Mucosa of stomach (tissue), 1 donor: ENCODE data around the gene ATOX1.
A peak's percentile ranks its signal among the peaks of the same experiment; 100 is the strongest.

Source experiments
- H3K27me3 ChIP-seq: one replicate; pipeline ENCODE4 v1.7.0; 2013; ENCODE audit warnings: mild to moderate bottlenecking, low read length; ENCODE audit not compliant: control insufficient read depth, insufficient read depth
- H3K36me3 ChIP-seq: one replicate; pipeline ENCODE4 v1.7.0; 2013; ENCODE audit warnings: low read length; ENCODE audit not compliant: control insufficient read depth, insufficient read depth
- H3K4me1 ChIP-seq: one replicate; pipeline ENCODE4 v1.7.0; 2013; ENCODE audit warnings: mild to moderate bottlenecking, low read length; ENCODE audit not compliant: control insufficient read depth, insufficient read depth
- H3K4me3 ChIP-seq: one replicate; pipeline ENCODE4 v1.7.0; 2013; ENCODE audit warnings: low read length
- H3K9ac ChIP-seq: one replicate; pipeline ENCODE4 v1.7.0; 2013; ENCODE audit warnings: mild to moderate bottlenecking, low read length, moderate library complexity
- H3K9me3 ChIP-seq: one replicate; pipeline ENCODE4 v1.7.0; 2013; ENCODE audit warnings: mild to moderate bottlenecking, low read length, moderate library complexity; ENCODE audit not compliant: control insufficient read depth
- donor health status: Pancreatic carcinoma.

The ATOX1 gene

DNA sequence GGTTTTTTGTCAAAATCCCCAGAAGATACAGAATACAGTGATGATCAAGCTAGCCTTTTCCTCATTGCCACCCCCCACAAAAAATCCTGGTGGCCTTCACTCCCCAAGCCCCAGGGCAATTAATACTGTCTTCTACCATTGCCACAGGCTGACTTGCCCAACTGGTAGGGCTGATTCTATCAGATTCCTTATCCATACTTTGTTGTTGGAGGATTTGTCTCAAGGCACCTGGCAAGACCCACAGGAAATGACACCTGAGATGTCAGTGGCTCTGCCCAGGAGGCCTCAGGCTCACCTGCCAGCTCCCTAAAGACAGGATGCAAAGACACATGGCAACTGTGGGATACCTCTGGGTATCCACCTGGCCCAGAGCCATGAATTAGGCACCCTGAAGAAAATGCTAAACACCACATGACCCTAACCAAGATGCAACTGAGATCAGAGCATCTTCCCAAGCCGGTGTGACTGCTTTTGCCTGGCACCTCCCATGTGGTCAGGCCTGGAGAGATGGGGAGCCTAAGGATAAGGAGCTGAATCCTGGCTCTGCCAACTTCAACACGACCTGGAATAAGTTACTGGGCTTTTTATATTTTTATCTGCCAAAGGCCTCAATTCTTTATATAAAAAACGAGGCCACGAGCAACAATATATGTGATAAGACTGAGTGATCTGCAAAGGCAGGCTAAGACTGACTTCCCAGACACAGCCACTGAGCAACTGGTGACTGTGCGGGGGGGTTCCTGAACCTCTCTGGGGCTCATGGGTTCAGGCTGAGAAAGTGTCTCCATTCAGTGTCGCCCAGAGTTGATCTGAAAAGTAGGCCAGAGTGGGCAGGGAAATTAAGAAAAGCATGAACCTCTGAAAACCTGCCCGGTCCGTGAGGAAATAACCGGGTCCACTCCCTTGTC lies 944 bp downstream of the ATOX1 start:
- Histone ChIP-seq H3K36me3 (no peaks in the 10 kb centered on the region), H3K9ac (peak overlapping the region; percentile 91), H3K4me1 (peaks cover 24% of the 10 kb centered on the region), H3K27me3 (no peaks in the 10 kb centered on the region), H3K9me3 (no peaks in the 10 kb centered on the region), H3K4me3 (peak overlapping the region; percentile 99)

DNA sequence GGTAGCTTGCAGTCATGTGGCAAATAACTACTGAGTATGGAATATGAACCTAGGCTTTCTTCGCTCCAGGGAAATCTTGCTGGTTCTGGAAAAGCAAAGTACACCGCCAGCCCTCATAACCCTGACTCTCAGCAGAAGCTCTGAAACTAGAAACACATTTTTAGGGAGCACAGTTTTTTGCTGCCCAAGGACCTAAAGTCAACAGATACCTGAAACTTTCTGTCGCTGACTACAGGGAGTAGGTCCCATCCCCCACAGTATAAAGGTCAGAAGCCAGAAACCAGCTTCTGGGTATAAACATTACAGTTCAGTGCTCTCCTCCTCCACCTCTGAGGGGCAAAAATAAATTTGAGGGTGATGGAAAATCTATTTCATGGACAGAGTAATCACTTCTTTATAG lies 3.0 kb downstream of the ATOX1 start:
- H3K9ac ChIP-seq: no peak overlapping the region
- no peaks in the 10 kb centered on the region for H3K27me3 ChIP-seq
- H3K9me3 ChIP-seq: no peaks in the 10 kb centered on the region
- no peaks in the 10 kb centered on the region for H3K36me3 ChIP-seq
- no peak overlapping the region for H3K4me3 ChIP-seq
- peaks cover 24% of the 10 kb centered on the region for H3K4me1 ChIP-seq

DNA sequence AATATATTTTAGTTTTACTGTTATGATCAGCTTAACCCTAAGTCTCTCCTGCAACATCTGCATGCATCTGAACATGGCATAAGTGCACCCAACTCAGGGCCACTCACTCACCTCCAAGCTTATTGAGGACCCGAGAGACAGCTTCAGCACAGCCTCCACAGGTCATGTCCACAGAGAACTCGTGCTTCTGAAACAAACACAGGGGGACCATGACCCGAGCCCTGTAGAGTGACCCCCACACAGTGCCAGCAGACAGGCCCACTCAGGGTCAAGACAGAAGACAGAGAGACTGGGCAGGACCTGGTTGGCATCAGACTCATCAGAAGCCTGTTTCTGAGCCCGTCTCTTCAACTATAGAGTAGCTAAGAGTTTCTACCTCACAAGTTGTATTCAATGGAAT lies 6.8 kb downstream of the ATOX1 start:
- Histone ChIP-seq H3K36me3 (no peaks in the 10 kb centered on the region), H3K4me3 (no peak overlapping the region), H3K9ac (no peak overlapping the region), H3K27me3 (no peaks in the 10 kb centered on the region), H3K9me3 (no peaks in the 10 kb centered on the region), H3K4me1 (peaks cover 5% of the 10 kb centered on the region)

DNA sequence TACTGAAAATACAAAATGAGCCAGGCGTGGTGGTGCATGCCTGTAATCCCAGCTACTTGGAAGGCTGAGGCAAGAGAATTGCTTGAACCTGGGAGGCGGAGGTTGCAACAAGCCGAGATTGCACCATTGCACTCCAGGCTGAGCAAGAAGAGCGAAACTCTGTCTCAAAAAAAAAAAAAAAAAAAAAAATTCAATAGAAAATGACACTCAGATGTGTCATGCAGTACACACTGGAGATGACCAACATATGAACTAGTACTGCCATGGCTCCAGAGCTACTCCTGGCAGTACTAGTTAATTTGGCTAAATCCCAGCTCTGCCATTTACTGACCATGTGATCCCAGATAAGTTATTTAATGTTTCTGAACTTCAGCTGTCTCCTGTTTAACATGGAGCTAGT lies 7.3 kb downstream of the ATOX1 start:
- H3K4me1 ChIP-seq: no peaks in the 10 kb centered on the region
- H3K4me3 ChIP-seq: no peak overlapping the region
- H3K36me3 ChIP-seq: no peaks in the 10 kb centered on the region
- H3K27me3 ChIP-seq: no peaks in the 10 kb centered on the region
- H3K9me3 ChIP-seq: no peaks in the 10 kb centered on the region
- H3K9ac ChIP-seq: no peak overlapping the region

DNA sequence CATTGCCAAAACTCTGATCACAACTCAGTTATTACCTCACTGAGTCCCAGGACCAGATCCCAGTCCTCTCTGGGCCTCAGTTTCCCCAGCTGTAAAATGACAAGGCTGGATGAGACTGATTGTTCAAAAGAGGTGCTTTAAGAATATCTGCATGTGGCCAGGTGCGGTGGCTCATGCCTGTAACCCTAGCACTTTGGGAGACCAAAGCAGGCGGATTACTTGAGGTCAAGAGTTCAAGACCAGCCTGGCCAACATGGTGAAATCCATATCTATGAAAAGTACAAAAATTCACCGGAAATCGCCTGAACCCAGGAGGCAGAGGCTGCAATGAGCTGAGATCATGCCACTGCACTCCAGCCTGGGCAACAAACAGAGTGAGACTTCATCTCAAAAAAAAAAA lies 8.3 kb downstream of the ATOX1 start:
- Histone ChIP-seq H3K4me1 (no peaks in the 10 kb centered on the region), H3K9me3 (no peaks in the 10 kb centered on the region), H3K4me3 (no peak overlapping the region), H3K27me3 (no peaks in the 10 kb centered on the region), H3K36me3 (no peaks in the 10 kb centered on the region), H3K9ac (no peak overlapping the region)

DNA sequence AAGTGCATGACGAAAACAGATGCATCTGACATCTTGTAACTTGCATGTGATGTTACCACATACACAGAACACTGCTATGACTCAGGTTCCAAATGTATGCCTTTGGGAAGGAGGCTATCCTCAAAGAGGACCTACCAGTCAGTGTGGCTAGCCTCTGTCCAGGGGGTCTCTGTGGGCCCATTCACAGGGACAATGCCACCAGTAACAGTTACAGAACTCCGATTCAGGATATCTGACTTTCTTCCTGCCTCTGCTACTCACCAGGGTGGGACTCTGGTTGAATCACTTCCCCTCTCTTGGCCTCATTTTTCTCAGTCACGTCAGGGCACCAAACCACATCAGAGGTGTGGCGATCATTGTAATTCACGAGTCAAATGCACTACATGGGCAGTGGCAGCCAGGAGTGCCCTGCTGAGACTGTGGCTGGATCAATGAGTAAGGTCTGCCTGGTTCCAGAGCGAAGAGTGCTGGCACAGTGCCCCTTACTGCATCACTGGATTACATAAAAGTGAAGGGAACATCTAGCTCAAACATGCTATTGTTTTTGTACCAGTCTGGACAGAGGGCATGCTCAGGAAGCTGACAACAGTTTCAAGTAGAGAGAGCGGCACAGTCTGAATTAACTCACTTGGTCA lies 13.2 kb downstream of the ATOX1 start:
- H3K36me3 ChIP-seq: no peaks in the 10 kb centered on the region
- no peaks in the 10 kb centered on the region for H3K9me3 ChIP-seq
- no peak overlapping the region for H3K4me3 ChIP-seq
- H3K9ac ChIP-seq: no peak overlapping the region
- H3K27me3 ChIP-seq: no peaks in the 10 kb centered on the region
- H3K4me1 ChIP-seq: peaks cover 8% of the 10 kb centered on the region

DNA sequence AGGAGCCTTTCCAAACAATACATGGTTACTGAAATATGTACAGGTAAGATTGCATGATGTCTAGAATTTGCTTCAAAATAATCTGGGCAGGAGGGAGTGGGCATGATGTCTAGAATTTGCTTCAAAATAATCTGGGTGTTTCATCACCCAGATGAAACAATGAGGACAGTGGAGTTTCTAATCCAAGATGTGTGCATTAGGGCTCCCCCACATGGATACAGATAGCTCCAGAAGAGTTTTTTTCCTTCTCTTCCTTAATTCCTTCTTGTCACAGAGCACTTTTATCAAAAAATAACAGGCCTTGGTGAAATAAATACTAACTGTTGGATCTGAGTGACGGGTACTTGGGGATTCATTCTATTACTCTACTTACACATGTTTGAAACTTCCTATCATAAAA lies 14.9 kb downstream of the ATOX1 start:
- H3K4me1 ChIP-seq: peaks cover 14% of the 10 kb centered on the region

DNA sequence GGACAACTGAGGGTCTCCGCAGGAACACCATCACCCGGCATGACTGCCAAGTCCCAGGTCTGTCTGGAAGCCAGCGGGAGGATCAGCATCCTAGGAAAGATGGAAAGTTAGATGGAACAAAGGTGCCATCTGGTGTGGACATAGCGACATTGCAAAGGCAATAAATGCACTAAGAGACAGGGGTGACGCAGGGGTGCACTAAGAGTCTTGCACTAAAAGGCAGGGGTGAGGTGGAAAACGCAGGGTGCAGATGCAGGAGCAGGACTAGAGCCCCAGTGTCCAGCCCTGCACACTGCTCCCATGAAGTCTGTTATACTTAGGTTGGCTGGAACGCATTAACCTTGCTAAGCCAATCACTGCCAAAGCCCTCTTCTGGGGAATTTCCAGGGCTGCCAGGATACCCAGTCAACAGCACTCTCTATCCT lies 15.5 kb downstream of the ATOX1 start:
- Histone ChIP-seq H3K27me3 (no peaks in the 10 kb centered on the region), H3K4me1 (peaks cover 14% of the 10 kb centered on the region), H3K9ac (no peak overlapping the region), H3K9me3 (no peaks in the 10 kb centered on the region), H3K36me3 (no peaks in the 10 kb centered on the region), H3K4me3 (no peak overlapping the region)

More for the DNA sequence above, 14.9 kb downstream of the ATOX1 start:
- no peaks in the 10 kb centered on the region for H3K9me3 ChIP-seq
- H3K36me3 ChIP-seq: no peaks in the 10 kb centered on the region
- H3K27me3 ChIP-seq: no peaks in the 10 kb centered on the region
- H3K4me3 ChIP-seq: no peak overlapping the region
- no peak overlapping the region for H3K9ac ChIP-seq

DNA sequence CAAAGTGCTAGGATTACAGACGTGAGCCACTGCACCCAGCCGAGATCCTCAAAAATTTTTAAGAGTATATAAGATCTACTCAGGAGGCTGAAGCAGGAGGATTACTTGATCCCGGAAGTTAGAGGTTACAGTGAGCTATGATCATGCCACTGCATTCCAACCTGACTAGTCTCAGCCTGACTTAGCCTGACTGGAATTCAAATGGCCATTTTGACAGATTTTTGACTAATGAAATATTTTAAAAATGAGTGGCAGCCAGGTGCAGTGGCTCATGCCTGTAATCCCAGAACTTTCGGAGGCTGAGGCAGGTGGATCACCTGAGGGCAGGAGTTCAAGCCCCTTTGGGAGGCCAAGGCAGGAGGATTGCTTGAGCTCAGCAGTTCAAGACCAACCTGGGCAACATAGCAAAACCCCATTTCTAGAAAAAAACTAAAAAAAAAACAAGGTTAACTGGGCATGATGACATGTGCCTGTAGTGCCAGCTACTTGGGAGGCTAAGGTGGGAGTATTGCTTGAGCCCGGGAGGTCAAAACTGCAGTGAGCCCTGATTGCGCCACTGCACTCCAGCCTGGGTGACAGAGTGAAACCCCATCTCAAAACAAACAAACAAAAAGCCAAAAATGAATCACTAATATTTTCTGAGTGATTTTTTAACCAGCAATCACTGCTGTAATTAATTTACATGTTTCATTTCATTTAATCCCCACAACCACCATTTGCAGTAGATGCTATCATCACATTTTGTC lies 16.6 kb downstream of the ATOX1 start:
- H3K9me3 ChIP-seq: no peaks in the 10 kb centered on the region
- H3K4me3 ChIP-seq: no peak overlapping the region
- no peaks in the 10 kb centered on the region for H3K36me3 ChIP-seq
- H3K4me1 ChIP-seq: peaks cover 14% of the 10 kb centered on the region
- no peaks in the 10 kb centered on the region for H3K27me3 ChIP-seq
- no peak overlapping the region for H3K9ac ChIP-seq

DNA sequence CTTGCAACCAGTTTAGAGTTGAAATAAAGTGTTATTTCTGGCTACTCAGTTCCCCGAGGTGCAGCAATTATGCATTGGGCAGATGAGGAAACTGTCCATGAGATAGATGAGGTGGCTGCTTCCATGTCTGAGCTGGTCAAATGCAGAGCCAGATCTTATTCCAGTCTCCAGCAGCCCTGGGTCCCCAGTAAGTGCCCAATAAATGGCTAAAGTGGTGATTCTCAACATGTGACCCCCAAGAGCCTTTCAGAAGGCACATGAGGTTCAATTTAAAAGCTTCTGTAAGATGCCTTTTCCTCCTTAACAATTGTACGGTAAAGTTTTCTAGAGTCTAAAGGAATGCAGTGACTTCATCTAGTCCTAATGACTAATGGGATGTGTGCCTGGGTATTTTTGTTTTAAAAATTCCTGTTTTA lies 17.5 kb downstream of the ATOX1 start:
- H3K36me3 ChIP-seq: no peaks in the 10 kb centered on the region
- peaks cover 14% of the 10 kb centered on the region for H3K4me1 ChIP-seq
- no peaks in the 10 kb centered on the region for H3K9me3 ChIP-seq
- no peaks in the 10 kb centered on the region for H3K27me3 ChIP-seq
- H3K4me3 ChIP-seq: no peak overlapping the region
- no peak overlapping the region for H3K9ac ChIP-seq

DNA sequence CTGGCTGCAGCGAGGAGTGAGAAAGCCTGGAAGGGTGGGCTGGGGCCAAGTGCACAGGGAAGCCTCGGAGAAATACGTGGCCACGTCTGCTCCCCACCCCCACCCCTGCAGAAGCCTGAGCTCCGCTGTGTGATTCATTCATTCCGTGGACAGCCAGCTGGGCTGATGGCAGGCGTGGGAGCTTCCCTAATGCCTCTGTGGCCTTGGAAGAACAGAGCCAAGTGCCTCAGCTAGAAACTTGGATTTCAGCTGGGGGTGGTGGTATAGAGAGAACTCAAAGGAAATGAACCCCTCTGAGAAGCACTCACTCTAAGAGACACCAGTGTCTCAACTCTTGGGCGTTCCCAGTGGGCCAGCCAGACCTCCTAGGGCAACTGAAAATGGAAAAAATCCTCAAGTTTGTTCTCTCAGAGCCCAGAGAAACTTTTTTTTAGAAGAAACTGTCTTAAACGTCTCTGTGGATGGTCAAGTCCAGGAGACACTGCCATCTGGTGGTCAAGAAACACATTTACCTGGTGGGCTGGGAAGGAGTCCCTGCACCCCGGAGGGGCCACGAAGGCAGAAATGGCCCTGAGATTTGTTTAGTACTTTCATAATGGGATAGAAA lies 18.0 kb downstream of the ATOX1 start:
- Histone ChIP-seq H3K36me3 (no peaks in the 10 kb centered on the region), H3K27me3 (no peaks in the 10 kb centered on the region), H3K4me3 (no peak overlapping the region), H3K4me1 (peaks cover 14% of the 10 kb centered on the region), H3K9ac (no peak overlapping the region), H3K9me3 (no peaks in the 10 kb centered on the region)
